ENCODE data around the gene SLC38A9.
"Not testable (repeated sequence)": the region's sequence is repeated elsewhere in the genome, so short reads cannot be mapped to it uniquely, and the experiment has no call there.

The SLC38A9 gene

GRCh38 chr5:55701462-55702103 is 10.5 kb downstream of the SLC38A9 start:
- Histone ChIP-seq H3K27ac (replicated peaks; ENCODE audit: low read length) (no peak overlapping the region), H3K79me1 (ENCODE audit: low read depth, low read length) (no peaks in the 10 kb centered on the region), H3K4ac (ENCODE audit: low read length) (no peak overlapping the region), H3K18ac (ENCODE audit: low read length) (no peak overlapping the region), H3K36me3 (replicated peaks in 1 of 2; ENCODE audit: control insufficient read depth in 2 of 2, insufficient read depth in 2 of 2, low read length in 2 of 2) (peaks cover 2 to 19% of the 10 kb centered on the region in 2 donors), H3K14ac (ENCODE audit: low read length) (no peak overlapping the region), H4K8ac (ENCODE audit: low read depth, low read length) (no peak overlapping the region), H2BK120ac (ENCODE audit: low read depth, low read length) (no peak overlapping the region), H2BK12ac (ENCODE audit: low read length) (no peak overlapping the region), H2AK5ac (ENCODE audit: low read depth, low read length) (no peak overlapping the region), H2AFZ (ENCODE audit: low read length) (no peak overlapping the region), H3K4me3 (ENCODE audit: low read length in 2 of 2) (no peak overlapping the region), H3K27me3 (ENCODE audit: control insufficient read depth in 3 of 3, insufficient read depth in 3 of 3, low read depth in 1 of 3, low read length in 3 of 3) (no peaks in the 10 kb centered on the region), H3K23ac (ENCODE audit: low read depth, low read length, poor library complexity) (no peak overlapping the region), H3K9ac (ENCODE audit: low read depth, low read length, poor library complexity) (no peak overlapping the region), H2BK15ac (ENCODE audit: low read length) (no peak overlapping the region), H4K91ac (ENCODE audit: low read depth, low read length, poor library complexity) (no peak overlapping the region), H2BK5ac (ENCODE audit: low read length) (no peak overlapping the region), H3K4me2 (ENCODE audit: insufficient read depth, low read length, poor library complexity, severe bottlenecking) (no peak overlapping the region), H3K9me3 (replicated peaks in 1 of 2; ENCODE audit: control insufficient read depth in 2 of 2, insufficient read depth in 1 of 2, low read depth in 1 of 2, low read length in 2 of 2) (peaks cover 0 to 9% of the 10 kb centered on the region in 2 donors), H3K4me1 (ENCODE audit: control insufficient read depth in 2 of 2, insufficient read depth in 1 of 2, low read depth in 1 of 2, low read length in 2 of 2) (no peaks in the 10 kb centered on the region)
- WGBS, 2 donors (ENCODE audit: extremely low coverage in 2 of 2, insufficient read length in 2 of 2, insufficient replicate concordance in 1 of 2) = no CpG with 5 or more reads among the region's 3 CpGs
- no peak for DNase-seq (ENCODE audit: low spot score)

DNA sequence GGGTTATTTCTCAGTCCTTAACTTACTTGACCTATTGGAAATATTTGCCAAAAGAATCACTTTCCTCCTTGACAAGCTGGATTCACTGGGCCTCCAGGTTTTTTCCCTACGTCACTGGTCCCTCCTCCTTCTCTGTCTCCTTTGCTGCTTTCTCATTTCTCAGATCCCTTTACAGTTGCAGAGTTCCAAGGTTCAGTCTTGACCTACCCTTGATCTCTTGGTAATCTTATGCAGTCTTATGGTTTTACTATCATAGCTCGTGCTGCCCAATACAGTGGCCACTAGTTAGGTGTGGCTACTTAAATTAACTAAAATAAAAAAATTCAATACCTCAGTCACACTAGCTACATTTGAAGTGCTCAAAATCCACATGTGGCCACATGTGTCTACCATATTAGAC is 11.4 kb downstream of the SLC38A9 start:
- no peak overlapping the region for H3K14ac ChIP-seq (ENCODE audit: low read length)
- H3K18ac ChIP-seq (ENCODE audit: low read length) = no peak overlapping the region
- no peak overlapping the region for H3K23ac ChIP-seq (ENCODE audit: low read depth, low read length, poor library complexity)
- no peak overlapping the region for H3K27ac ChIP-seq (replicated peaks; ENCODE audit: low read length)
- H3K4ac ChIP-seq (ENCODE audit: low read length) = no peak overlapping the region
- DNase-seq (ENCODE audit: low spot score) = no peak
- H2BK12ac ChIP-seq (ENCODE audit: low read length) = no peak overlapping the region
- WGBS, 2 donors (ENCODE audit: extremely low coverage in 2 of 2, insufficient read length in 2 of 2, insufficient replicate concordance in 1 of 2) = no CpG with 5 or more reads among the region's 2 CpGs
- H3K9me3 ChIP-seq (replicated peaks in 1 of 2; ENCODE audit: control insufficient read depth in 2 of 2, insufficient read depth in 1 of 2, low read depth in 1 of 2, low read length in 2 of 2) = peaks cover 0 to 9% of the 10 kb centered on the region in 2 donors
- H3K36me3 ChIP-seq (replicated peaks in 1 of 2; ENCODE audit: control insufficient read depth in 2 of 2, insufficient read depth in 2 of 2, low read length in 2 of 2) = peaks cover 2 to 19% of the 10 kb centered on the region in 2 donors
- H4K8ac ChIP-seq (ENCODE audit: low read depth, low read length) = no peak overlapping the region
- H3K9ac ChIP-seq (ENCODE audit: low read depth, low read length, poor library complexity) = no peak overlapping the region
- H2BK120ac ChIP-seq (ENCODE audit: low read depth, low read length) = no peak overlapping the region
- no peak overlapping the region for H3K4me3 ChIP-seq (ENCODE audit: low read length in 2 of 2)
- H3K79me1 ChIP-seq (ENCODE audit: low read depth, low read length) = no peaks in the 10 kb centered on the region
- no peak overlapping the region for H4K91ac ChIP-seq (ENCODE audit: low read depth, low read length, poor library complexity)
- no peaks in the 10 kb centered on the region for H3K27me3 ChIP-seq (ENCODE audit: control insufficient read depth in 3 of 3, insufficient read depth in 3 of 3, low read depth in 1 of 3, low read length in 3 of 3)
- H3K4me2 ChIP-seq (ENCODE audit: insufficient read depth, low read length, poor library complexity, severe bottlenecking) = no peak overlapping the region
- no peak overlapping the region for H2AFZ ChIP-seq (ENCODE audit: low read length)
- H2BK5ac ChIP-seq (ENCODE audit: low read length) = no peak overlapping the region
- H3K4me1 ChIP-seq (ENCODE audit: control insufficient read depth in 2 of 2, insufficient read depth in 1 of 2, low read depth in 1 of 2, low read length in 2 of 2) = no peaks in the 10 kb centered on the region
- H2AK5ac ChIP-seq (ENCODE audit: low read depth, low read length) = no peak overlapping the region
- H2BK15ac ChIP-seq (ENCODE audit: low read length) = no peak overlapping the region

DNA sequence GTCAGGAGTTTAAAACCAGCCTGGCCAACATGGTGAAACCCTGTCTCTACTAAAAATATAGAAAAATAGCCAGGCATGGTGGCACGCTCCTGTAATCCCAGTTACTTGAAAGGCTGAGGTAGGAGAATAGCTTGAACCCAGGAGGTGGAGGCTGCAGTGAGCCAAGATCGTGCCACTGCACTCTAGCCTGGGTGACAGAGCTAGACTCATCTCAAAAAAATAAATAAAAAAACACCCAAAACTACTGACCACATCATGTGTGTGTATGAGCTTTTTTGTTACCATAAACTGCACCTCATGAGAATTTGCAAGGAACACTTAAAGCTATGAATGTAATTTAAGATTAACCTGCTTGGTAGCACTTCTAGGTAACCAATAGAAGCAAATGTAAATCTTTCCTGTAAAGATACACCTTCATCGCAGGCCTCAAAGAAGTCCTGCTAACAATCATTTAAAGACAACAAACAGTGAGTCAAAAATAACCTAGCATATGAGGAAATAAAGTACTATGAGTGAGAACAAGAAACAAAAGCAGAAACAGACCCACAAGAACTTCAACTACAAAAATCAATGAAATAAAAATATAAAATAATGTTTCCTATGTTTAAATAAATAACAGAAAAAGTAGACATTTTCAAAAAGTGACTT is 13.0 kb downstream of the SLC38A9 start:
- H3K27ac ChIP-seq (replicated peaks; ENCODE audit: low read length) = no peak overlapping the region
- H3K4me1 ChIP-seq (ENCODE audit: control insufficient read depth in 2 of 2, insufficient read depth in 1 of 2, low read depth in 1 of 2, low read length in 2 of 2) = peaks cover 0 to under 1% of the 10 kb centered on the region in 2 donors
- no peak overlapping the region for H3K18ac ChIP-seq (ENCODE audit: low read length)
- no peaks in the 10 kb centered on the region for H3K79me1 ChIP-seq (ENCODE audit: low read depth, low read length)
- WGBS, 2 donors (ENCODE audit: extremely low coverage in 2 of 2, insufficient read length in 2 of 2, insufficient replicate concordance in 1 of 2) = no CpG with 5 or more reads among the region's 3 CpGs
- H3K9ac ChIP-seq (ENCODE audit: low read depth, low read length, poor library complexity) = no peak overlapping the region
- no peak overlapping the region for H3K4me2 ChIP-seq (ENCODE audit: insufficient read depth, low read length, poor library complexity, severe bottlenecking)
- no peak overlapping the region for H4K91ac ChIP-seq (ENCODE audit: low read depth, low read length, poor library complexity)
- H2BK12ac ChIP-seq (ENCODE audit: low read length) = no peak overlapping the region
- H2AFZ ChIP-seq (ENCODE audit: low read length) = no peak overlapping the region
- H3K4ac ChIP-seq (ENCODE audit: low read length) = no peak overlapping the region
- peaks cover 2 to 19% of the 10 kb centered on the region in 2 donors for H3K36me3 ChIP-seq (replicated peaks in 1 of 2; ENCODE audit: control insufficient read depth in 2 of 2, insufficient read depth in 2 of 2, low read length in 2 of 2)
- no peak overlapping the region for H2AK5ac ChIP-seq (ENCODE audit: low read depth, low read length)
- H3K23ac ChIP-seq (ENCODE audit: low read depth, low read length, poor library complexity) = no peak overlapping the region
- no peaks in the 10 kb centered on the region for H3K27me3 ChIP-seq (ENCODE audit: control insufficient read depth in 3 of 3, insufficient read depth in 3 of 3, low read depth in 1 of 3, low read length in 3 of 3)
- no peak overlapping the region for H2BK15ac ChIP-seq (ENCODE audit: low read length)
- no peak overlapping the region for H3K4me3 ChIP-seq (ENCODE audit: low read length in 2 of 2)
- H3K9me3 ChIP-seq (replicated peaks in 1 of 2; ENCODE audit: control insufficient read depth in 2 of 2, insufficient read depth in 1 of 2, low read depth in 1 of 2, low read length in 2 of 2) = peaks cover 0 to 9% of the 10 kb centered on the region in 2 donors
- no peak overlapping the region for H2BK120ac ChIP-seq (ENCODE audit: low read depth, low read length)
- no peak overlapping the region for H2BK5ac ChIP-seq (ENCODE audit: low read length)
- no peak overlapping the region for H4K8ac ChIP-seq (ENCODE audit: low read depth, low read length)
- DNase-seq (ENCODE audit: low spot score) = no peak
- H3K14ac ChIP-seq (ENCODE audit: low read length) = no peak overlapping the region

DNA sequence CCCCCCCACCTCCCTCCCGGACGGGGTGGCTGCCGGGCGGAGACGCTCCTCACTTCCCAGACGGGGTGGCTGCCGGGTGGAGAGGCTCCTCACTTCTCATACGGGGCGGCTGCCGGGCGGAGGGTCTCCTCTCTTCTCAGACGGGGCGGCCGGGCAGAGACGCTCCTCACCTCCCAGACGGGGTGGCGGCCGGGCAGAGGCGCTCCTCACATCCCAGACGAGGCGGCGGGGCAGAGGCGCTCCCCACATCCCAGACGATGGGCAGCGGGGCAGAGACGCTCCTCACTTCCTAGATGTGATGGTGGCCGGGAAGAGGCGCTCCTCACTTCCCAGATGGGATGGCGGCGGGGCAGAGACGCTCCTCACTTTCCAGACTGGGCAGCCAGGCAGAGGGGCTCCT is 15.4 kb downstream of the SLC38A9 start:
- not testable (repeated sequence) for H3K9me3 ChIP-seq (replicated peaks in 1 of 2; ENCODE audit: control insufficient read depth in 2 of 2, insufficient read depth in 1 of 2, low read depth in 1 of 2, low read length in 2 of 2); H3K9ac ChIP-seq (ENCODE audit: low read depth, low read length, poor library complexity); H4K91ac ChIP-seq (ENCODE audit: low read depth, low read length, poor library complexity); H3K4me2 ChIP-seq (ENCODE audit: insufficient read depth, low read length, poor library complexity, severe bottlenecking); H3K4ac ChIP-seq (ENCODE audit: low read length); H2BK12ac ChIP-seq (ENCODE audit: low read length); H3K14ac ChIP-seq (ENCODE audit: low read length); H2BK5ac ChIP-seq (ENCODE audit: low read length); H2BK15ac ChIP-seq (ENCODE audit: low read length); H3K79me1 ChIP-seq (ENCODE audit: low read depth, low read length); DNase-seq (ENCODE audit: low spot score); H4K8ac ChIP-seq (ENCODE audit: low read depth, low read length); H3K27ac ChIP-seq (replicated peaks; ENCODE audit: low read length); H3K4me3 ChIP-seq (ENCODE audit: low read length in 2 of 2); H2AFZ ChIP-seq (ENCODE audit: low read length); H3K4me1 ChIP-seq (ENCODE audit: control insufficient read depth in 2 of 2, insufficient read depth in 1 of 2, low read depth in 1 of 2, low read length in 2 of 2); H2AK5ac ChIP-seq (ENCODE audit: low read depth, low read length); H3K18ac ChIP-seq (ENCODE audit: low read length); H3K36me3 ChIP-seq (replicated peaks in 1 of 2; ENCODE audit: control insufficient read depth in 2 of 2, insufficient read depth in 2 of 2, low read length in 2 of 2); H3K23ac ChIP-seq (ENCODE audit: low read depth, low read length, poor library complexity); H2BK120ac ChIP-seq (ENCODE audit: low read depth, low read length); H3K27me3 ChIP-seq (ENCODE audit: control insufficient read depth in 3 of 3, insufficient read depth in 3 of 3, low read depth in 1 of 3, low read length in 3 of 3)
- WGBS, 2 donors (ENCODE audit: extremely low coverage in 2 of 2, insufficient read length in 2 of 2, insufficient replicate concordance in 1 of 2) = no CpG with 5 or more reads among the region's 31 CpGs
